ENCODE data around the gene NCKAP5.

Gene NCKAP5

DNA sequence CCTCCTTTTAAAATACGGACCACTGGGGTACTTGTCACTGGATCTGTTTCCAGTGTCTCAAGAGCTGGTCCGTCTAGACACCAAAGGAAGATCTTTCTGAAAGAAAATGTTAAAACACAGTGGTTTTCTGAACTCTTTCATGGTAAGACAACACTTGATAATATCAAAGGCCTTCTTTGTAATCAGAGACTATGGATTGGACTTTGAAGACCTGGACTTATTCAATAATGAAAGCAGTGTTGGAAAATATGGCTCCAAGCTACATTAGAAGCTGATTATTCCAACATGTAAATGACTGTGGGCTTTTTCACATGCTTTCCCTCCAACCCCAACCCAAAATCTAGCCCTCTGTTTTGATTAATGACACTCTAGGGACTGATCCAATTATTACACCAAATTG is 568.8 kb downstream of the NCKAP5 start:
- Histone ChIP-seq H4K91ac (ENCODE audit: low read depth, low read length, poor library complexity) (no peak overlapping the region), H3K18ac (ENCODE audit: low read length) (no peak overlapping the region), H4K8ac (ENCODE audit: low read depth, low read length) (no peak overlapping the region), H3K9ac (ENCODE audit: low read depth, low read length, poor library complexity) (no peak overlapping the region), H3K4me1 (ENCODE audit: control insufficient read depth in 2 of 2, insufficient read depth in 1 of 2, low read depth in 1 of 2, low read length in 2 of 2) (no peaks in the 10 kb centered on the region), H2BK120ac (ENCODE audit: low read depth, low read length) (no peak overlapping the region), H3K4me2 (ENCODE audit: insufficient read depth, low read length, poor library complexity, severe bottlenecking) (no peak overlapping the region), H2BK15ac (ENCODE audit: low read length) (no peak overlapping the region), H3K23ac (ENCODE audit: low read depth, low read length, poor library complexity) (no peak overlapping the region), H3K27me3 (ENCODE audit: control insufficient read depth in 3 of 3, insufficient read depth in 3 of 3, low read depth in 1 of 3, low read length in 3 of 3) (no peaks in the 10 kb centered on the region), H2BK12ac (ENCODE audit: low read length) (no peak overlapping the region), H3K4ac (ENCODE audit: low read length) (no peak overlapping the region), H3K79me1 (ENCODE audit: low read depth, low read length) (no peaks in the 10 kb centered on the region), H3K4me3 (ENCODE audit: low read length in 2 of 2) (no peak overlapping the region), H3K14ac (ENCODE audit: low read length) (no peak overlapping the region), H3K27ac (replicated peaks; ENCODE audit: low read length) (no peak overlapping the region), H2AFZ (ENCODE audit: low read length) (no peak overlapping the region), H3K36me3 (replicated peaks in 1 of 2; ENCODE audit: control insufficient read depth in 2 of 2, insufficient read depth in 2 of 2, low read length in 2 of 2) (peaks cover 0 to 16% of the 10 kb centered on the region in 2 donors), H2AK5ac (ENCODE audit: low read depth, low read length) (no peak overlapping the region), H2BK5ac (ENCODE audit: low read length) (no peak overlapping the region), H3K9me3 (replicated peaks in 1 of 2; ENCODE audit: control insufficient read depth in 2 of 2, insufficient read depth in 1 of 2, low read depth in 1 of 2, low read length in 2 of 2) (no peaks in the 10 kb centered on the region)
- WGBS, 2 donors (ENCODE audit: extremely low coverage in 2 of 2, insufficient read length in 2 of 2, insufficient replicate concordance in 1 of 2), result no CpG with 5 or more reads among the region's 2 CpGs
- no peak for DNase-seq (ENCODE audit: low spot score)

DNA sequence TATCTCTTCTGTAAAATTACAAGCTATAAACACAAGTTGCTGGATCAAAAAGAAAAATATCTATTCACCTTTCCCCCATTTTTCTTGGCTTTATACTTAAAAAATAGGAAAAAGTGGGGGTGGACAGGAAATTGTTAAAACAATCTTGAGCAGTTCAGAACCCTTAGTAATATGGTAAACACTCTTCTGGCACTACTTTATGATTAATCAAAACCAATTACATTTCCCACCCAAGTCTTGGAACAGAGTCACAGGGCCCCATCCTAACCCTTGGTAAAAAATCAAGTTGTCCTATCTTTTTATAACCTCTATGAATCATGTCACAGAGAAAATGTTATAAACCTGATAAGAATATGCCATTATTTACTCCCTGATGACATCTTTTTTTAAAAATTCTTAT is 570.0 kb downstream of the NCKAP5 start:
- H4K8ac ChIP-seq (ENCODE audit: low read depth, low read length), result no peak overlapping the region
- H3K4me1 ChIP-seq (ENCODE audit: control insufficient read depth in 2 of 2, insufficient read depth in 1 of 2, low read depth in 1 of 2, low read length in 2 of 2), result no peaks in the 10 kb centered on the region
- H3K4me2 ChIP-seq (ENCODE audit: insufficient read depth, low read length, poor library complexity, severe bottlenecking), result no peak overlapping the region
- H2BK120ac ChIP-seq (ENCODE audit: low read depth, low read length), result no peak overlapping the region
- H3K4me3 ChIP-seq (ENCODE audit: low read length in 2 of 2), result no peak overlapping the region
- no peaks in the 10 kb centered on the region for H3K9me3 ChIP-seq (replicated peaks in 1 of 2; ENCODE audit: control insufficient read depth in 2 of 2, insufficient read depth in 1 of 2, low read depth in 1 of 2, low read length in 2 of 2)
- no peak overlapping the region for H4K91ac ChIP-seq (ENCODE audit: low read depth, low read length, poor library complexity)
- H3K23ac ChIP-seq (ENCODE audit: low read depth, low read length, poor library complexity), result no peak overlapping the region
- H3K27me3 ChIP-seq (ENCODE audit: control insufficient read depth in 3 of 3, insufficient read depth in 3 of 3, low read depth in 1 of 3, low read length in 3 of 3), result no peaks in the 10 kb centered on the region
- H3K79me1 ChIP-seq (ENCODE audit: low read depth, low read length), result no peaks in the 10 kb centered on the region
- no peak overlapping the region for H2BK15ac ChIP-seq (ENCODE audit: low read length)
- H2AK5ac ChIP-seq (ENCODE audit: low read depth, low read length), result no peak overlapping the region
- H3K18ac ChIP-seq (ENCODE audit: low read length), result no peak overlapping the region
- no peak overlapping the region for H3K27ac ChIP-seq (replicated peaks; ENCODE audit: low read length)
- no peak overlapping the region for H3K4ac ChIP-seq (ENCODE audit: low read length)
- no peak overlapping the region for H3K14ac ChIP-seq (ENCODE audit: low read length)
- no peak overlapping the region for H2BK12ac ChIP-seq (ENCODE audit: low read length)
- no peak for DNase-seq (ENCODE audit: low spot score)
- H3K36me3 ChIP-seq (replicated peaks in 1 of 2; ENCODE audit: control insufficient read depth in 2 of 2, insufficient read depth in 2 of 2, low read length in 2 of 2), result peaks cover 0 to 28% of the 10 kb centered on the region in 2 donors
- no peak overlapping the region for H3K9ac ChIP-seq (ENCODE audit: low read depth, low read length, poor library complexity)
- no peak overlapping the region for H2BK5ac ChIP-seq (ENCODE audit: low read length)
- H2AFZ ChIP-seq (ENCODE audit: low read length), result no peak overlapping the region

DNA sequence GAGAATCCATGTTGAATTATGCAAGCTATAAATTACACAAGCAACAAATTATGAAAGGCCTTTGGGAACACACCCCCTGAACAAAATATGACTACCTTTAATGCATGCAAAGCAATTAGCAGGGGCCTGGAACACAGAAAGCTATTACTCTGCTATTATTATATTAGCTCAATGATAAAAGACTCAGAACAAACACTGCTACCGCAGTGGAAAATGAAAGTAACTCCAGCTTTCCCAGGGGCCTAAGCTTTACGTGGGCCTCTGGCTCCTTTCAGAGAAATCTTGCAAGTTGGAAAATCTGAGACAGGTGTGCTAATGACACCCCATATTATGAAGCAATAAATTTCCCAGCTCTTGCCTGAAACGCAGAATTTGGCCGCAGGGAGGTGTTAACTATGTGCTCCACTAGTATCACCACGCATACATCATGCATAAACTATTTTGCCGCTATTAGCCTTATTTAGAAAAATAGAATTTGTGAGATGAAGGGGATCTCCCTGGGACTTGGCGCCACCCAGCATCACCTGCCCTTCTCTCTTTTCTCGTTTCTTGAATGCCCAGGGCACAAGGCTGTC is 576.7 kb downstream of the NCKAP5 start:
- no peaks in the 10 kb centered on the region for H3K4me1 ChIP-seq (ENCODE audit: control insufficient read depth in 2 of 2, insufficient read depth in 1 of 2, low read depth in 1 of 2, low read length in 2 of 2)
- no peak overlapping the region for H2AK5ac ChIP-seq (ENCODE audit: low read depth, low read length)
- H2BK120ac ChIP-seq (ENCODE audit: low read depth, low read length), result no peak overlapping the region
- H3K36me3 ChIP-seq (replicated peaks in 1 of 2; ENCODE audit: control insufficient read depth in 2 of 2, insufficient read depth in 2 of 2, low read length in 2 of 2), result peaks cover 0 to 84% of the 10 kb centered on the region in 2 donors
- no peak overlapping the region for H4K91ac ChIP-seq (ENCODE audit: low read depth, low read length, poor library complexity)
- no peak overlapping the region for H4K8ac ChIP-seq (ENCODE audit: low read depth, low read length)
- no peaks in the 10 kb centered on the region for H3K27me3 ChIP-seq (ENCODE audit: control insufficient read depth in 3 of 3, insufficient read depth in 3 of 3, low read depth in 1 of 3, low read length in 3 of 3)
- no peak overlapping the region for H3K4me3 ChIP-seq (ENCODE audit: low read length in 2 of 2)
- DNase-seq (ENCODE audit: low spot score), result no peak
- H3K4me2 ChIP-seq (ENCODE audit: insufficient read depth, low read length, poor library complexity, severe bottlenecking), result no peak overlapping the region
- H2AFZ ChIP-seq (ENCODE audit: low read length), result no peak overlapping the region
- H3K27ac ChIP-seq (replicated peaks; ENCODE audit: low read length), result no peak overlapping the region
- WGBS, 2 donors (ENCODE audit: extremely low coverage in 2 of 2, insufficient read length in 2 of 2, insufficient replicate concordance in 1 of 2), result no CpG with 5 or more reads among the region's 8 CpGs
- no peak overlapping the region for H3K18ac ChIP-seq (ENCODE audit: low read length)
- H3K9me3 ChIP-seq (replicated peaks in 1 of 2; ENCODE audit: control insufficient read depth in 2 of 2, insufficient read depth in 1 of 2, low read depth in 1 of 2, low read length in 2 of 2), result no peaks in the 10 kb centered on the region
- H2BK12ac ChIP-seq (ENCODE audit: low read length), result no peak overlapping the region
- H3K4ac ChIP-seq (ENCODE audit: low read length), result no peak overlapping the region
- H2BK15ac ChIP-seq (ENCODE audit: low read length), result no peak overlapping the region
- no peak overlapping the region for H3K14ac ChIP-seq (ENCODE audit: low read length)
- no peaks in the 10 kb centered on the region for H3K79me1 ChIP-seq (ENCODE audit: low read depth, low read length)
- no peak overlapping the region for H3K9ac ChIP-seq (ENCODE audit: low read depth, low read length, poor library complexity)
- no peak overlapping the region for H2BK5ac ChIP-seq (ENCODE audit: low read length)
- no peak overlapping the region for H3K23ac ChIP-seq (ENCODE audit: low read depth, low read length, poor library complexity)

DNA sequence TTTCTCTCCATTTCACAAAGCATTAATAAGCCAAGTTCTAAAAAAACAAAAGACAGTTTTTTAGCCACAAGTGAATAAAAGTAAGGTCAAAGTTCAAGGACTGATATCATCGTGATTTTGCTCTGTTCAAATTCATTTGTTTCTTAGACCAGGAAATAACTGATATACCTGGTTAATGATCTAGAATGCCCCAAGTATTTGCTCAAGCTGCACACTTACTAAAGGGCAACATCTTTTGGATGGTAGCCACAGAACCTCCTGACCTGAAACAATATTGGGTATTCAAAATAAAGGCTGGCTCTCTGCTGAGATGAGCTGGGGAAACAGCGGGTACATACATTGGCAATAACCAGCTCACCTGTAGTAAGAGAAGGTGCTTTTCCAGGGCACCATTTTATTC is 583.5 kb downstream of the NCKAP5 start:
- no peak for DNase-seq (ENCODE audit: low spot score)
- no peak overlapping the region for H4K8ac ChIP-seq (ENCODE audit: low read depth, low read length)
- peaks cover 0 to 79% of the 10 kb centered on the region in 2 donors for H3K36me3 ChIP-seq (replicated peaks in 1 of 2; ENCODE audit: control insufficient read depth in 2 of 2, insufficient read depth in 2 of 2, low read length in 2 of 2)
- H4K91ac ChIP-seq (ENCODE audit: low read depth, low read length, poor library complexity), result no peak overlapping the region
- no peaks in the 10 kb centered on the region for H3K79me1 ChIP-seq (ENCODE audit: low read depth, low read length)
- no peak overlapping the region for H2BK12ac ChIP-seq (ENCODE audit: low read length)
- H2AFZ ChIP-seq (ENCODE audit: low read length), result no peak overlapping the region
- no CpG with 5 or more reads among the region's 2 CpGs for whole genome bisulfite sequencing, 2 donors (ENCODE audit: extremely low coverage in 2 of 2, insufficient read length in 2 of 2, insufficient replicate concordance in 1 of 2)
- H2BK5ac ChIP-seq (ENCODE audit: low read length), result no peak overlapping the region
- no peak overlapping the region for H3K9ac ChIP-seq (ENCODE audit: low read depth, low read length, poor library complexity)
- no peak overlapping the region for H3K14ac ChIP-seq (ENCODE audit: low read length)
- no peak overlapping the region for H2AK5ac ChIP-seq (ENCODE audit: low read depth, low read length)
- H3K4me3 ChIP-seq (ENCODE audit: low read length in 2 of 2), result no peak overlapping the region
- H3K4me1 ChIP-seq (ENCODE audit: control insufficient read depth in 2 of 2, insufficient read depth in 1 of 2, low read depth in 1 of 2, low read length in 2 of 2), result no peaks in the 10 kb centered on the region
- no peaks in the 10 kb centered on the region for H3K27me3 ChIP-seq (ENCODE audit: control insufficient read depth in 3 of 3, insufficient read depth in 3 of 3, low read depth in 1 of 3, low read length in 3 of 3)
- H3K4ac ChIP-seq (ENCODE audit: low read length), result no peak overlapping the region
- H2BK15ac ChIP-seq (ENCODE audit: low read length), result no peak overlapping the region
- H2BK120ac ChIP-seq (ENCODE audit: low read depth, low read length), result no peak overlapping the region
- H3K9me3 ChIP-seq (replicated peaks in 1 of 2; ENCODE audit: control insufficient read depth in 2 of 2, insufficient read depth in 1 of 2, low read depth in 1 of 2, low read length in 2 of 2), result peaks cover 0 to 6% of the 10 kb centered on the region in 2 donors
- H3K18ac ChIP-seq (ENCODE audit: low read length), result no peak overlapping the region
- H3K27ac ChIP-seq (replicated peaks; ENCODE audit: low read length), result no peak overlapping the region
- no peak overlapping the region for H3K4me2 ChIP-seq (ENCODE audit: insufficient read depth, low read length, poor library complexity, severe bottlenecking)
- no peak overlapping the region for H3K23ac ChIP-seq (ENCODE audit: low read depth, low read length, poor library complexity)
